ENCODE results near the gene IQGAP1. TPM values are rescaled to one million over a fixed set of nuclear protein-coding genes. Genes with fewer than 3 reads are reported as not detected.
"Not testable (repeated sequence)": the region's sequence is repeated elsewhere in the genome, so short reads cannot be mapped to it uniquely, and the experiment has no call there.

IQGAP1 gene
- total RNA-seq = 100 to 1,000 TPM; 185 to 192 TPM

DNA sequence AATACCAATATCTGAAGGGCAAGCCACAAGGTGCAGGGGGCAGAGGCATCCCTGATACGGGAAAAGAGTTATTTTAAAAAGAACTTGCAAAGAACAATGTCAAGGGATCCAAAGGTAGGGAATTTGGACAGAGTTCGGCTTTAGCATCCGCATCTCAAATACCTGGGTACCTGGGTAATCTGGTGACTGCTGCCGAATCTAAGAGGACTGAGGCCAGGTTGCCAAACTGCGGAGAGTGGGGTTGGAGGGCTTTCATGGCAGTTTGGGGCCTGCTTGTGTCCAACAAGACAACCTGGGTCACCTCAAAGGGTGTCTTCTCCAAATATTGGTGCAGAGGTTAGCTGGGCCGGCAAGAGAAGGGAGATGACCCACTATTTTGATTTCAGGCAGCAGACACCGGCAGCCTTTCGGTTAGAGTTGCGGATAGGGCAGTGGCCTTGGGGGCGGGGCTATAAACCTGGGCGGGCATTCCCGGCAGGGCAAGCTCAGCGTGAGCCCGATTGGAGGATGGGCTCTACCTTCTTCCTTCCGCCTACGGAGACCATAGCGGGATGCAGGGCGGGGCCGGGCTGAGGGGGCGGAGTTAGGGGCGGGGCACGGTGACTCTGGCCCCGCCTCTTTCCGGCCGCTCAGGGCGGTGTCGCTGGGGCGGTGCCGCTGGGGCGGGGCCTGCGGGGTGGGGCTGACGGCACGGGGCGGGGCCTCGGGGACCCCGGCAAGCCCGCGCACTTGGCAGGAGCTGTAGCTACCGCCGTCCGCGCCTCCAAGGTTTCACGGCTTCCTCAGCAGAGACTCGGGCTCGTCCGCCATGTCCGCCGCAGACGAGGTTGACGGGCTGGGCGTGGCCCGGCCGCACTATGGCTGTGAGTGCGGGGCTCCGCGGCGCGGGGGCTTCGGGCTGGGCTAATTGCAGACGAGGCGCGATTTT, at the start of gene IQGAP1:
Gene IQGAP1, plus strand, starts transcription at position 709 of the 928 bp plus-strand sequence. Its CDS starts 100 bp downstream, at position 809.
- peak; percentile 90 to 95 for ATAC-seq
- peaks cover 0 to 4% of the 10 kb centered on the region in 2 donors for H3K9me3 Mint-ChIP-seq
- peak within 1 kb of the TSS; percentile 96 to 98 for H3K27ac Mint-ChIP-seq

DNA sequence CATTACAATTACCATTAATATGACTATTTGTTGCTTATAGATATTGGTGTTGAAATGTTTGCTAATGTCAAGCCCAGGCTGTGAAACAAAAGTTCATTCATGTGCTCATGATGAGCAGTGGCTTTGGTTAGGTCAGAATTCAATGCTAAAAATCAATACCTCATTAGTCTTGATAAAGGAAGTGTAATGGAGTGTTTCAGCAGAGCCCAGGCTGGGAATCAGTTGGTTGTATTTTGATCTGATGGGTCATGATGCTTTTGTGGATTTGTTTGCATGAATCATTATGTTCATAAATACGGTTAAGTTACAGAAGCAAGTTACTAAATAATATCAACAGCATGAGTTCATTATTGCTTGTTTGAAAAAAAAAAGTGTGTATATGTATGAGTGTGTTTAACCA, 49.5 kb upstream of the IQGAP1 start:
- DNase-seq (ENCODE audit: low spot score in 2 of 2) = no peak
- no peak for ATAC-seq
- Mint-ChIP-seq H3K27ac (no peak overlapping the region), H3K36me3 (no peaks in the 10 kb centered on the region), H3K9me3 (no peaks in the 10 kb centered on the region)

More for the DNA sequence above, at the start of gene IQGAP1:
- H3K36me3 Mint-ChIP-seq = peaks cover 29 to 40% of the 10 kb centered on the region in 2 donors
- peak; percentile 97 to 98 for DNase-seq (ENCODE audit: low spot score in 2 of 2)

GRCh38 chr15:90340345-90340744, 47.7 kb upstream of the IQGAP1 start:
- H3K36me3 Mint-ChIP-seq = no peaks in the 10 kb centered on the region
- DNase-seq (ENCODE audit: low spot score in 2 of 2) = no peak
- ATAC-seq = no peak
- H3K27ac Mint-ChIP-seq = no peak overlapping the region
- H3K9me3 Mint-ChIP-seq = peaks cover 0 to 3% of the 10 kb centered on the region in 2 donors

GRCh38 chr15:90343302-90343790, 44.7 kb upstream of the IQGAP1 start:
- Mint-ChIP-seq H3K27ac (no peak overlapping the region), H3K36me3 (no peaks in the 10 kb centered on the region), H3K9me3 (peaks cover 0 to 3% of the 10 kb centered on the region in 2 donors)
- DNase-seq (ENCODE audit: low spot score in 2 of 2) = no peak
- no peak for ATAC-seq

DNA sequence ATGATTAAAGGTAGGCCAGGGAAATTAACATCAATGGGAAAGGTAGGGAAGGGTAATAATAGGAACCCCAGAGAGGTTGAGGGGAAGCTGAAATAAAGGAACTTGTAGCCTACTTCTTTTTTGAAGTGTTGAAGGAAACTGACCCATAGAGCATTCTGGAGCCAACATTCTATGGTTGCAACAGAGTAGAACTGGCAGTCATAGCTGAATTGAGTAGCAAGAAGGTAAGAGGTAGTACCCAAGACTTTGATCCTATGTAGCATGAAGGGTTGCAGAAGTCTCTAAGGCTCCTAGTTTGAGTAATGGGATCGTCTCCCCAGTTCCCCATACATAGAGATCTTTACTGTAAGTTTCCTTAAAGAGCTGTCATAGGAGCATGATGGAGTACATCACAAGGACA, 43.4 kb upstream of the IQGAP1 start:
- ATAC-seq (no peak), DNase-seq (ENCODE audit: low spot score in 2 of 2) (no peak)
- no peaks in the 10 kb centered on the region for H3K36me3 Mint-ChIP-seq
- H3K9me3 Mint-ChIP-seq = peaks cover 0 to 3% of the 10 kb centered on the region in 2 donors
- H3K27ac Mint-ChIP-seq = no peak overlapping the region

GRCh38 chr15:90345857-90346256, 42.2 kb upstream of the IQGAP1 start:
- no peak for ATAC-seq
- DNase-seq (ENCODE audit: low spot score in 2 of 2) = no peak
- peaks cover 0 to 3% of the 10 kb centered on the region in 2 donors for H3K9me3 Mint-ChIP-seq
- H3K36me3 Mint-ChIP-seq = no peaks in the 10 kb centered on the region
- no peak overlapping the region for H3K27ac Mint-ChIP-seq

- ATAC-seq; H3K36me3 Mint-ChIP-seq; H3K9me3 Mint-ChIP-seq; DNase-seq (ENCODE audit: low spot score in 2 of 2); H3K27ac Mint-ChIP-seq: not testable (repeated sequence)
These were observed 40.5 kb upstream of the IQGAP1 start for GRCh38 chr15:90347431-90348065.

DNA sequence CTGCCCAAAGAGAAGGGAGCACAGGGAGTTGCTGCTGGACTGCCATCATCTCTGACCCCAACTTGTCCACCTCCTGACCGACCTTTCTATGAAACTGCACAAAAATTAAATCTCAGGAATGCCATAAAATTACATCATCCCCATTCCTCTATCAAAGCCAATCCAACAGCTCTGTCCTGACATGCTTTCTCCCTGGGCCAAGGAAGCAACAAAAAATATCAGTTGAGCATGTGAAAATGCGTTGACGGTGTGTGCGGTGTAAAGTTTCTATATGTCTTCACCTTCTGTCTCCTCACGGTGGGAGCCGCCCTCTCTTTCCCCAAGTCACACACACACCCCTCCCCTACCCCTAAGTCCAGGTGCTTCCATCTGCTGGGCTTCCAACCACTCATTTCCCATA, 39.6 kb upstream of the IQGAP1 start:
- DNase-seq (ENCODE audit: low spot score in 2 of 2) (no peak), ATAC-seq (no peak)
- Mint-ChIP-seq H3K9me3 (peaks cover 0 to 3% of the 10 kb centered on the region in 2 donors), H3K36me3 (no peaks in the 10 kb centered on the region), H3K27ac (no peak overlapping the region)

GRCh38 chr15:90349072-90349471, 39.0 kb upstream of the IQGAP1 start:
- DNase-seq (ENCODE audit: low spot score in 2 of 2) = no peak
- no peak for ATAC-seq
- no peak overlapping the region for H3K27ac Mint-ChIP-seq
- H3K36me3 Mint-ChIP-seq = no peaks in the 10 kb centered on the region
- no peaks in the 10 kb centered on the region for H3K9me3 Mint-ChIP-seq

DNA sequence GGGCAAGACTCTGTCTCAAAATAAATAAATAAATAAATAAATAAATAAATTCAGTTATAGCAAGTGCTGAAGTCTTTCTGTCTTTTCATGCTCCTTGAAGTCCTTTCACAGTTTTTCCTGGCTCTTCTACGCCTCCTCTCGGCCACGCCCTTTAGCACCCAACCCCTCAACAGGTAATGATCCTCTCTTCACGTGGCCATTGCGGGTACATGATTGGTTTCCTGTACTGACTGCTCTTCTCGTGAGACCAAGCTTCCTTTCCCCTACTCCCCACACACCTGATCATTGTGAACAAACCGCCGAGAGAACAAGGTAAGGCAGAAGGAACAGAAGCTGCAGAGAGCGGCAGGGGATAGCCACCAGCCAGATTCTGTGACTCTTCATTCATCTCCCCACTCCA, 38.2 kb upstream of the IQGAP1 start:
- no peak overlapping the region for H3K27ac Mint-ChIP-seq
- ATAC-seq = no peak

DNA sequence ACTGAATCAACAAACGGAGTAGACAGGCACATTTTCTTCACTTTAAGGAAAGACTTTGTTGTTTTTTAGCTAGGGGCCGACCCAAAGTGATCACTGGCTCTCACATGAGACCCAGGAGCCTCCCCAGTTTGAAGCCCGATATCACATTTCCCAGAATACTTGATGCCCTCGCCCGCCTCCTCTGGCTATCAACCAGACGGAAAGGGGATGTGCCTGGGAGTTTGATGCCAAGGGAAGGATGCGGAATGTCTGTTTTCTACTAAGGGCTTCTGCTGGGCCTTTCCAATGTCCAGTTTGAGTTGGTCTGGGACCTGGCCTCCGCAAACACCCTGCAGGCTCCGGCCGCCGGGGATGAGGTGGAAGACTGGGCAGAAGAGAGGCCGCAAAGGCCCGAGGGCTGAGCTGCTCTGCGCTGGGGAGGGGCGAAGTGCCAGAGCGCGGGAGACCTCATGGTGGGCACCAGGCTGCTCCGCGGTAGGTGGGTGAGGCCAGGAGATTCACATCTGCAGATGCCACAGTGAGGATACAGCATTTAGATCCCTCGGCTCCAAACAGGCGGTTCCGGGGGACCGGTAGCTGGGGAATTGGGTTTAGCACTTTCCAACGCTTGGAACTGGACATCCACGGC, 36.4 kb upstream of the IQGAP1 start:
- Mint-ChIP-seq H3K9me3 (no peaks in the 10 kb centered on the region), H3K27ac (peak overlapping the region in 1 of 2 donors; percentile 87), H3K36me3 (no peaks in the 10 kb centered on the region)
- peak; percentile 0 to 41 for ATAC-seq
- DNase-seq (ENCODE audit: low spot score in 2 of 2) = no peak

More for the DNA sequence above, 38.2 kb upstream of the IQGAP1 start:
- Mint-ChIP-seq H3K9me3 (no peaks in the 10 kb centered on the region), H3K36me3 (no peaks in the 10 kb centered on the region)
- no peak for DNase-seq (ENCODE audit: low spot score in 2 of 2)

- H3K36me3 Mint-ChIP-seq = no peaks in the 10 kb centered on the region
- peak; percentile 91 to 98 for DNase-seq (ENCODE audit: low spot score in 2 of 2)
- peak; percentile 95 to 99 for ATAC-seq
- no peaks in the 10 kb centered on the region for H3K9me3 Mint-ChIP-seq
- H3K27ac Mint-ChIP-seq = peak within 1 kb of the TSS; percentile 74 to 87
These were observed 35.7 kb upstream of the IQGAP1 start, which contains the start of gene ZNF774 for GRCh38 chr15:90352107-90352893. ZNF774 (plus strand) TSS chr15:90352284; CDS start chr15:90354661, 2,377 bp downstream.

DNA sequence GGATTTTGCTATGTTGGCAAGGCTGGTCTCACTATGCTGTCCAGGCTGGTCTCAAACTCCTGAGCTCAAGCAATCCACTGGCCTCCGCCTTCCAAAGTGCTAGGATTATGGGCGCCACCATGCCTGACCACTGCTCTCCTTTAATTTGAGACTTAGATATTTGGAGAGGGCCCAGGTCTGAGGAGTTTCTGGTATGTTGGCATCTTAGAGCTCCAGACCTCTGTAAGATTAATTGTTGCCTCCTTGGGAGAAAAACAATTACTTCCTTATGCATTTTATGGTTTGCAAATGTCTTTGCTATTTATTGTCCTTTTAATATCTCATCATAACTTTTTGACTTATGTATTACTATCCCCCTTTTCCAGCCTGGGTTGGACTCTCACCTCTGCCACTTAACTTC, 33.1 kb upstream of the IQGAP1 start:
- ATAC-seq (no peak), DNase-seq (ENCODE audit: low spot score in 2 of 2) (no peak)
- H3K27ac Mint-ChIP-seq = no peak overlapping the region
- no peaks in the 10 kb centered on the region for H3K36me3 Mint-ChIP-seq
- H3K9me3 Mint-ChIP-seq = no peaks in the 10 kb centered on the region

- H3K9me3 Mint-ChIP-seq = no peaks in the 10 kb centered on the region
- peak; percentile 50 to 56 for ATAC-seq
- H3K36me3 Mint-ChIP-seq = no peaks in the 10 kb centered on the region
- no peak for DNase-seq (ENCODE audit: low spot score in 2 of 2)
- peak overlapping the region in 1 of 2 donors; percentile 14 for H3K27ac Mint-ChIP-seq
These were observed 29.7 kb upstream of the IQGAP1 start for GRCh38 chr15:90358124-90359033.

- no peak for DNase-seq (ENCODE audit: low spot score in 2 of 2)
- Mint-ChIP-seq H3K27ac (no peak overlapping the region), H3K36me3 (no peaks in the 10 kb centered on the region), H3K9me3 (no peaks in the 10 kb centered on the region)
- no peak for ATAC-seq
These were observed 27.3 kb upstream of the IQGAP1 start for GRCh38 chr15:90360746-90361145.

Data from activated naive CD4-positive, alpha-beta T cell treated with anti-CD3 and anti-CD28 coated beads, Interleukin-2, amount 50 U/mL, for 72 hours (primary cell).